OCI-M2 (cell line): ENCODE data around the gene FOXJ3.
"Not testable (repeated sequence)": the region's sequence is repeated elsewhere in the genome, so short reads cannot be mapped to it uniquely, and the experiment has no call there.

Experiments used
- DNase-seq: peaks from one replicate; lab custom pipeline; 2025; ENCODE audit not compliant: unreplicated experiment; lab: John Stamatoyannopoulos, UW

The FOXJ3 gene

GRCh38 chr1:42259059-42259738, 75.8 kb downstream of the FOXJ3 start:
- no peak for DNase-seq

DNA sequence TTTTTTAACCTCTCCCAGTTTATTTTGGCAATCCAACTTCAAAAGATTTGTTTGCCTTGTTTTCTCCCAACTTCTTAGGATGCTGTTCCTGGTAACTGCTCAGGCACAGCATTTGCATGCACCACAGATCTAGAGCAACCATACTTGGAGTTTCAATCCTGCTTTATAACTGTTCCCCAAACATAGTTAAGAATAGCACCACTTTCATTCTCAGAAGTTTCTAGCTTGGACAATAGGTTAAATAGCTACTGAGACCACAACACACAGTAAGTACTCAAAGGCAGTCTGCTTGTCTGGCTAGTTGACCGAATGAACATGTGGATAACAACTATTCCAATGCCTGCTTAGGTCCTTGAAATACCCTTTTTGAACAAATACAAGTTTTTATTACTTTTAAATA, 76.8 kb downstream of the FOXJ3 start:
- no peak for DNase-seq

- DNase-seq = no peak
Observed at GRCh38 chr1:42251042-42251441, 84.0 kb downstream of the FOXJ3 start.

DNA sequence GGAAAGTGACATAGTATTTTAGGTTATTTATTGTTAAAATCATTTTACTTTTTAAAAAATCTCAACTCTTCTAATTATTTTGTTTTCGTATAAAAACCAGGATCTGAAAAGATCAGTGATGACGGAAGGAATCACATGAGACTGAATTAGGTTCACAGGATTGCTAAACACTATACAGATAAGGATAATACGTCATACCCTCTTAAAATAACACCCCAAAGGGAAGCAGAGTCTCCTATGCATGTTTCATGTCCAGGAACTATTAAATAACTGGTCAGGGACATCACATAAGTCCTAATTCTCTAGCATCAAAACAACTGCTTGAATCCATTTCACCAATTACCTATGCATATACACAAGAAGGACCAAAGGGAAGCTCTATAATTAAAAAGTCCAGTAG, 84.9 kb downstream of the FOXJ3 start:
- no peak for DNase-seq

GRCh38 chr1:42240966-42241755, 93.9 kb downstream of the FOXJ3 start:
- no peak for DNase-seq

DNA sequence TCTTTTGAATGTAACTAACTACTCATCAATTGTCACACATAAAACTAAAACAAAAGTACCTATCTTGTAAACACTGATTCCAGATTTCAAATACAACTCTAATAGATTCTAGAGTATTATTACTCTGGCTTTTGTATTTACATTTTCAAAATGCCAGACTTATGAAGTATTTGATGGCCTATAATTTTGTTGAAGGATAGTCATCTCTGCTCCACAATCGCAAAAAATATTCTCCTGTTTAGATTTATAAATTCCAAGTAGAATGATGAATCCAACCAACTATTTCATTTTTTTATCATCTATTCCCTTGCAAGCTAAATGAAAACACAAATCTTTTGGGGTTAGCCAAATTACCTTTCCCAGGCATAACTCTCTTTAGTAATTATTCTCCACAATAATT, 95.5 kb downstream of the FOXJ3 start:
- no peak for DNase-seq

GRCh38 chr1:42239041-42239440, 96.0 kb downstream of the FOXJ3 start:
- no peak for DNase-seq

DNA sequence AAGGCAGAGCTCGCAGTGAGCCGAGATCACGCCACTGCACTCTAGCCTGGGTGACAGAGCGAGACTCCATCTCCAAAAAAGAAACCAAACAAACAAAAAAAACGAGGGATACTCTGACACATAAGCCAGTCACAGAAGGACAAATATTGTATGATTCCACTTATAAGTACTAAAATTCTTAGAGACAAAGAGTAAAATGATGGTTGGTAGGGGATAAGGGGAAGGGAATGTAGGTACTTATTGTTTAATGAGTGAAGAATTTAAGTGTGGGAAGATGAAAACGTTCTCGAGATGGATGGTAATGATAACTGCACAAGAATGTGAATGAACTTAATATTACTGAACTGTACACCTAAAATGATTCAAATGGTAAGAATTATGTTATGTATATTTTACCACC, 103.8 kb downstream of the FOXJ3 start:
- DNase-seq = no peak

GRCh38 chr1:42228938-42229337, 106.1 kb downstream of the FOXJ3 start:
- DNase-seq = no peak

- DNase-seq = no peak
Observed at GRCh38 chr1:42223036-42223435, 112.0 kb downstream of the FOXJ3 start.

- DNase-seq = no peak
Observed at GRCh38 chr1:42221952-42222606, 113.0 kb downstream of the FOXJ3 start.

- DNase-seq = no peak
Observed at GRCh38 chr1:42221456-42221855, 113.6 kb downstream of the FOXJ3 start.

DNA sequence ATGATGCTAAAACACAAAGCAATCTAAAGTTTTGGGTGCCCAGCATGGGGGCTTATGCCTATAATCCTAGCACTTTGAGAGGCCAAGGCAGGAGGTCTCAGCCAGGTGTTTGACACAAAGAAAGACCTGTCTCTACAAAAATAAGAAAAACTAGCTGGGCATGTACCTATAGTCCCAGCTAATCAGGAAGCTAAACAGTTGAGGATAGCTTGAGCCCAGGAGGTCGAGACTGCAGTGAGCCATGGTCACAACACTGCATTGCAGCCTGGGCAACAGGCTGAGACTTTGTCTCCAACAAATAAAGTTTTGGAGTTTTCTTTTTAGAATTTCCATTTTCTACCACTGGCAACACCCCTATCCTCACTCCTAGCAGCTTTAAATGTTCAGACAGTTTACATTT, 115.4 kb downstream of the FOXJ3 start:
- no peak for DNase-seq

DNA sequence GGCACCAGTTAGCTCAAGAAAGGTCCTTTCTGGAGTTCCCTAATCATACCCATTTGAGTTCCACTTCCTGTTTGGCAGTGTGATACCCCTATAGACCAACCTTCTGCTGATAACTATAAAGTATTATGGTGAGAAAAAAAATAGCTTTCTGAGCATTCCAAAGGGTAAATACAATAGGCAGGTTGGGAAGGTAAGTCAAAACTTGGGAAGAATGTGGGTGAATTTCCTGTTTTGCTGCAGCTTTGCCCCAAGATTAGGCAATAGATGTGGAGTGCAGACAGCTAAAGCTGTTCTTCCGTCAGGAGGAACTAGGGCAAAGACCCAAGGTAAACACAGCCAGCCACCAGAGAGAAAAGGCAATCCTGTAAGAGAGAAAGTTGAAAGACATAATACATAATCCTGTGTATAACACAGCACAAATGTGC, 120.6 kb downstream of the FOXJ3 start:
- DNase-seq = no peak

DNA sequence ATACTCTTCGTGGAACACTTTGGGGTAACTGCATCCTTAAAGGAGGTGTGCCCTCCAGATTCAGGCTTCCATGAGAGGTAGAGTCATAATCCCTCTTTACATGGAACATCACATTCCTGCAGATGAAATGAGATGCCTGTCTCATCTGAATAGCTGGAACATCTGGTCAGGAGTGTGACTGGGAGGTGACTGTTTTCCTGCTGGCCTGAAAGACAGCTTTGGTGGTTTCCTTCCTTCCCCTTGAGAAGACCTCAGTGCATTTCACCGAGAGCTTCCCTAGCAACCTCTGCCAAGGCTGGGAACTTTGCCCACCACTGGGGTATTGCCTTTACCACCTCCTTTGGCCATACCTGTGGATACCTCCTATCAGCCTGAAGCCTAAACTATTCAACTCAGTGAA, 123.8 kb downstream of the FOXJ3 start:
- DNase-seq = no peak

GRCh38 chr1:42210421-42211133, 124.5 kb downstream of the FOXJ3 start:
- DNase-seq = no peak

DNA sequence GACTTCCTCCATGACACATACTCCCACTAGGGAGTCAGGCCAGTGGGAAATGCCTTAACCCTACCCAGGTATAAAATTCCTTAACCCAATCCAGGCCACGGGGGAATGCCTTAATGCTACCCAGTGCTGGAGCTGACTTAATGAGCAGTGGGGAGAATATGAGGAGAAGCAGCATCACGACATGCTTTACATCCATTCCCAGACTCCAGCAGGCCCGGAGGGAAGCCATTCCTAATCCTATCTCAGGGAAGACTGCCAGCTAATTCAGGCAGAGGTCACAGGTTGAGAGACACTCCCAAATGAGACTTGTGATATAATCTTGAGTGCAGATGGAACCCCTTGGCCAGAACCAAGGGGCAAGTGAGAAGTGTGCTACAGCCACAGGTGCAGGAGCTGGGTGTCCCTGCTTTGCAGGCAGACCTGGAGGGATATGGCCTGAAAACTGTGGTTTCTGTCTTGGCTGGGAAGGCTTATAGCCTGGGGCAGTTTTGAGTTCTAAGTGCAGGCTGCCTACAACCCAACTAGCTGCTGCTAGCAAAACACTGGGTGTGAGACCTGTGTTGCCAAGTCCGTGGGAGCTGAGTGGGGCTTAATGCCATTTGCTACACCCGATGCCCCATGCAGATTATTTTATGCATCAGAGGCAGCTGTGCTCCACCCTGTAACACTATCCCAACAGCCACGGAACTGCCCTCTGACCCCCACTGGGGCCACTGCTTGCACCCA, 125.3 kb downstream of the FOXJ3 start:
- no peak for DNase-seq

- DNase-seq = not testable (repeated sequence)
Observed at GRCh38 chr1:42206930-42207329, 128.1 kb downstream of the FOXJ3 start.

DNA sequence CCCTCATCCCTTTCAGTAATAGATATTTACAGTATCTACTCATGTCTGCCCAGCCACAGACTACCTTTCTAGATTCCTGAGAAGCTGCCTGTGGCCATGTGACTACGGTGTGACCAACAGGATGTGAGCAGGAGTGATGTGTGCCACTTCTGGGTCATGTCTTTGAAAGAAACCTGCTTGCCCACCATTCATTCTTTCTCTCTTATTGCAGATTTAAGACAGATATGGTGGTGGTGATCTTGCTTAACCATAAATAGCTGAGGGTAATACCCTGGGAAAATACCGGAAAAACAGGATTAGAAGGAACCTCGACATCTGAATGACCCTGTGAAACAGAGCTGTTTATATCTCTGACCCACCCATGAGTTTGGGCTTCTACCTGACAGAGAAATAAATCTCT, 128.9 kb downstream of the FOXJ3 start:
- no peak for DNase-seq

GRCh38 chr1:42201986-42202385, 133.0 kb downstream of the FOXJ3 start:
- DNase-seq = no peak

DNA sequence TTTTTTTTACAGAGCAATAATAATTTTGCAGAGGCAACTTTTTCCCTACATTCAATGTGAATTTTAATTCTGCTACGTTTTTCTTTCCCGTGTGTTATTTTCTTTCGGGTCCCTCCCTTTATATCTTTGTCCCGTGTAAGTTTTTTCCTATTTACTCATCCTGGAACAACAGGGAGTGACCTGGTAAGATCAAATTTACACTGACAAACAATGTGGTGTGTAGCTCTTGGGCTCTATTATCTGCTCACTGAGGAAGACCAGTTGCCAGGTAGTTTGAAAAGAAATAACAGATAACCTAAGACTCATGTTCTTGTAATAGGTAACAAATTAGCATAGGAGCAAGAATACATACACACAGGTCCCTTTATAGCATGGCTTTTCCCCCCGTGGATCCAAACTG, 136.8 kb downstream of the FOXJ3 start:
- no peak for DNase-seq
